Prostate gland (tissue), 2 donors: ENCODE data around the gene GTF3C2.

Experiments
- CTCF ChIP-seq, 4 experiments: fragments of 200-600 bp in 2 of 4; fragments of 450-650 bp in 2 of 4; sonication (generic) in 2 of 4; IDR thresholded peaks; 1 replicate in 3 of 4; 2 replicates in 1 of 4; pipeline ENCODE4 v1.5.1; 2016 to 2019; ENCODE audit warnings: antibody characterized with exemption in 4 of 4, mild to moderate bottlenecking in 2 of 4, moderate library complexity in 2 of 4
- POLR2A ChIP-seq: fragments of 450-650 bp; IDR thresholded peaks from one replicate; pipeline ENCODE4 v1.6.1; 2016; ENCODE audit warnings: antibody characterized with exemption, mild to moderate bottlenecking

DNA sequence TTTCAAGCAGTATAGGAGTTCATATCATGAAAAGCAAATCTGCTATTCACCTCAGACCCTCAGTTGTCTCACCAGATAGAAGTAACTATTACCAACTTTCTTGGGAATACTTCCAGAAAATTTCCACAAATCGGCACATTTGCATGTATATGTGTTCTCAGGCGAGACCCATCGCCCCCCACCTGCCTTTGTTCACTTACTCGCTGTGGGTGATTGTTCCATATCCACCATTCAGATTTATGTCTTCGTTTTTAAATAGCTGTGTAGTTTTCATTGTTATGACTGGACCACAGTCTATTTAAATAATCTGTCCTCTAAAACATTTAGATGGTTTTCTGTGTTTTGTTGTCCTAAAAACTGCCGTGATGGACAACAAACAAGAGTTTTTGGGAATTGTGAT, 71.1 kb downstream of the GTF3C2 start:
- no peak for TF ChIP-seq CTCF (IDR thresholded peaks at IDR 0.05)
- no peak for TF ChIP-seq POLR2A
